ENCODE results near the gene SLC25A45. TPM values are rescaled to one million over a fixed set of nuclear protein-coding genes. Genes with fewer than 3 reads are reported as not detected.

SLC25A45 gene
- total RNA-seq, 3 donors from 2014 or later (not counting 1 experiment from before 2014, with no cell fraction given) = 50.9 to 61.1 (median 61.0) TPM

DNA sequence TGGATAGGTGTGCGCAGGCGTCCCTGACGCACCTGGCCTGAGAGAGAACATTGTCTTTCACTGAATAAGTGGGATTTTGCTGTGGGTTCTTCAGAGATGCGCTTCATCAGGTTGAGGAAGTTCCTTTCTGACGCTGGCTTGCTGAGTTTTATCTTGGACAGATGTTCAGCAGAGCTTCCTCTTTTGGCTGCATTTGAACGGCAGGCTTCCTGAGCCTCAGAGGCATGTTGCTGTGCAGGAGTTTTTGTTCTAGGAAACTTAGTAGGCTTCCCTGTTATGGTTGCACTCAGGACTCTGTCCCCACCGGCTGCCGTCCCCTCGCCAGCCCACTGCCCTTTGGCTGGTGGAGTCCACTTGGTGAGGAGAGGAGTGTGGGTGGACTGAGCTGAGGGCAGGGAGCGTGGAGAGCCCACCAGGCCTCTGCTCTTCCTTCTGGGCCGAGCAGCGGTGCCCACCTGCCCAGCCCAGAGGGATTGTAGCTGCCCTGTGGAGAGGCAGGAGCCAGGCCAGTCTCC, 21.2 kb upstream of the SLC25A45 start:
- TF ChIP-seq, protein P1, sequence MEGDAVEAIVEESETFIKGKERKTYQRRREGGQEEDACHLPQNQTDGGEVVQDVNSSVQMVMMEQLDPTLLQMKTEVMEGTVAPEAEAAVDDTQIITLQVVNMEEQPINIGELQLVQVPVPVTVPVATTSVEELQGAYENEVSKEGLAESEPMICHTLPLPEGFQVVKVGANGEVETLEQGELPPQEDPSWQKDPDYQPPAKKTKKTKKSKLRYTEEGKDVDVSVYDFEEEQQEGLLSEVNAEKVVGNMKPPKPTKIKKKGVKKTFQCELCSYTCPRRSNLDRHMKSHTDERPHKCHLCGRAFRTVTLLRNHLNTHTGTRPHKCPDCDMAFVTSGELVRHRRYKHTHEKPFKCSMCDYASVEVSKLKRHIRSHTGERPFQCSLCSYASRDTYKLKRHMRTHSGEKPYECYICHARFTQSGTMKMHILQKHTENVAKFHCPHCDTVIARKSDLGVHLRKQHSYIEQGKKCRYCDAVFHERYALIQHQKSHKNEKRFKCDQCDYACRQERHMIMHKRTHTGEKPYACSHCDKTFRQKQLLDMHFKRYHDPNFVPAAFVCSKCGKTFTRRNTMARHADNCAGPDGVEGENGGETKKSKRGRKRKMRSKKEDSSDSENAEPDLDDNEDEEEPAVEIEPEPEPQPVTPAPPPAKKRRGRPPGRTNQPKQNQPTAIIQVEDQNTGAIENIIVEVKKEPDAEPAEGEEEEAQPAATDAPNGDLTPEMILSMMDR (IDR thresholded peaks at IDR 0.05) = no peak
- Histone ChIP-seq H3K27ac (ENCODE audit: low read length) (peak overlapping the region; percentile 46), H3K36me3 (ENCODE audit: control insufficient read depth, insufficient read depth, low read length) (peaks cover 49% of the 10 kb centered on the region), H3K4me3 (ENCODE audit: low read length) (no peak overlapping the region), H3K4me1 (ENCODE audit: control insufficient read depth, insufficient read depth, low read length) (peaks cover 14% of the 10 kb centered on the region), H3K9me3 (ENCODE audit: control insufficient read depth, insufficient read depth, low read length) (no peaks in the 10 kb centered on the region), H3K27me3 (ENCODE audit: control insufficient read depth, insufficient read depth, low read length) (no peaks in the 10 kb centered on the region)
- intact Hi-C loops (cut with micrococcal nuclease) = no loop called here
- WGBS (ENCODE audit: insufficient coverage) = 39% methylated on average over 12 of the region's 12 CpGs
- Mint-ChIP-seq H3K9me3 (no peaks in the 10 kb centered on the region), H3K27me3 (ENCODE audit: low read depth in 2 of 2) (no peaks in the 10 kb centered on the region), H3K36me3 (peaks cover 6% of the 10 kb centered on the region), H3K4me1 (no peaks in the 10 kb centered on the region), H3K27ac (no peak overlapping the region), H3K4me3 (no peak overlapping the region)
- DNase-seq (no peak), ATAC-seq (peak in 1 of 3 donors; percentile 68)

DNA sequence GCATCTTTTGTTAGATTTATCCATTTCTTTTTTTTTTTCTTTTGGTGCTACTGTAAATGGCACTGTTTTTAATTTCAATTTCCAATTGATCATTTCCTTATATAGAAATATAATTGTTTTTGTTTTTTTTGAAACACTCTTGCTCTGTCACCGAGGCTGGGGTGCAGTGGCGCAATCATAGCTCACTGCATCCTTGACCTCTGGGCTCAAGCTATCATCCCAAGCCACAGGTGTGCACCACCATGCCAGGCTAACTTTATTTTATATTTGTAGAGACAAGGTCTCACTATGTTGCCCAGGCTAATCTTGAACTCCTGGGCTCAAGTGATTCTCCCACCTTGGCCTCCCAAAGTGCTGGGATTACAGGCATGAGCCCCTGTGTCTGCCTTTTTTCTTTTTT, 20.3 kb upstream of the SLC25A45 start:
- DNase-seq (no peak), ATAC-seq (no peak)
- Histone ChIP-seq H3K27ac (ENCODE audit: low read length) (no peak overlapping the region), H3K4me1 (ENCODE audit: control insufficient read depth, insufficient read depth, low read length) (peaks cover 14% of the 10 kb centered on the region), H3K9me3 (ENCODE audit: control insufficient read depth, insufficient read depth, low read length) (no peaks in the 10 kb centered on the region), H3K36me3 (ENCODE audit: control insufficient read depth, insufficient read depth, low read length) (peaks cover 49% of the 10 kb centered on the region), H3K27me3 (ENCODE audit: control insufficient read depth, insufficient read depth, low read length) (no peaks in the 10 kb centered on the region), H3K4me3 (ENCODE audit: low read length) (no peak overlapping the region)
- WGBS (ENCODE audit: insufficient coverage) = 76% methylated on average over 2 of the region's 2 CpGs
- Mint-ChIP-seq H3K4me1 (peaks cover 0 to 4% of the 10 kb centered on the region in 2 donors), H3K4me3 (no peak overlapping the region), H3K27ac (no peak overlapping the region), H3K36me3 (peaks cover 6% of the 10 kb centered on the region), H3K27me3 (ENCODE audit: low read depth in 2 of 2) (no peaks in the 10 kb centered on the region), H3K9me3 (no peaks in the 10 kb centered on the region)
- intact Hi-C loops (cut with micrococcal nuclease) = no loop called here
- TF ChIP-seq, protein P1 (IDR thresholded peaks at IDR 0.05) = no peak

DNA sequence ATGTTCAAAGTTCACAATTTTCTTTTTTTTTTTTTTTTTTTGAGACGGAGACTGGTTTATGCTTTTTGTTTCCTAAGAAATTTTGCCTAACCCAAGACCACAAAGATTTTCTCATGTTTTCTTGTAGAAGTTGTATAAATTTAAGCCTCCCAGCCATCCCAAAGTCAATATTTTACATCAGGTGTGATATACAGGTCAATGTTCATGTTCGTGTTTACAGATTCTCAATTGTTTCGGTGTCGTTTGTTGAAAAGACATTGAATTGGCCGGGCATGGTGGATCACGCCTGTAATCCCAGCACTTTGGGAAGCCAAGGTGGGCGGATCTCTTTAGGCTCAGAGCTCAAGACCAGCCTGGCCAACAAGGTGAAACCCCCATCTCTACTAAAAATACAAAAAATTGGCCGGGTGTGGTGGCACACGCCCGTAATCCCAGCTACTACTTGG, 19.4 kb upstream of the SLC25A45 start:
- H3K9me3 ChIP-seq (ENCODE audit: control insufficient read depth, insufficient read depth, low read length) = no peaks in the 10 kb centered on the region
- H3K27ac ChIP-seq (ENCODE audit: low read length) = no peak overlapping the region
- no peaks in the 10 kb centered on the region for H3K27me3 Mint-ChIP-seq (ENCODE audit: low read depth in 2 of 2)
- H3K27ac Mint-ChIP-seq = no peak overlapping the region
- intact Hi-C loops (cut with micrococcal nuclease) = no loop called here
- no peak for ATAC-seq
- H3K27me3 ChIP-seq (ENCODE audit: control insufficient read depth, insufficient read depth, low read length) = no peaks in the 10 kb centered on the region
- WGBS (ENCODE audit: insufficient coverage) = 98% methylated on average over 9 of the region's 10 CpGs
- H3K36me3 Mint-ChIP-seq = peaks cover 6% of the 10 kb centered on the region
- no peaks in the 10 kb centered on the region for H3K9me3 Mint-ChIP-seq
- peaks cover 14% of the 10 kb centered on the region for H3K4me1 ChIP-seq (ENCODE audit: control insufficient read depth, insufficient read depth, low read length)
- H3K4me1 Mint-ChIP-seq = peaks cover 0 to 4% of the 10 kb centered on the region in 2 donors
- no peak overlapping the region for H3K4me3 ChIP-seq (ENCODE audit: low read length)
- DNase-seq = no peak
- TF ChIP-seq, protein P1 (IDR thresholded peaks at IDR 0.05) = no peak
- no peak overlapping the region for H3K4me3 Mint-ChIP-seq
- H3K36me3 ChIP-seq (ENCODE audit: control insufficient read depth, insufficient read depth, low read length) = peaks cover 55% of the 10 kb centered on the region
